Stimulated activated CD8-positive, alpha-beta memory T cell treated with anti-CD3 and anti-CD28 coated beads, Interleukin-15, amount 100 ng/mL, for 48 hours (primary cell): ENCODE data around the gene CNTN5.
"Not testable (repeated sequence)": the region's sequence is repeated elsewhere in the genome, so short reads cannot be mapped to it uniquely, and the experiment has no call there.

Source experiments
- DNase-seq, 2 donors: peaks; one replicate each; pipeline ENCODE4 v3.0.0-alpha.2; 2020; ENCODE audit warnings: low read depth in 2 of 2

The CNTN5 gene

GRCh38 chr11:100192181-100192580, 1171.4 kb downstream of the CNTN5 start:
- no peak for DNase-seq

- DNase-seq, result no peak
Observed at GRCh38 chr11:100203789-100204188, 1183.0 kb downstream of the CNTN5 start.

- DNase-seq, result no peak
Observed at GRCh38 chr11:100205926-100206325, 1185.2 kb downstream of the CNTN5 start.

GRCh38 chr11:100208207-100208606, 1187.5 kb downstream of the CNTN5 start:
- DNase-seq, result no peak

GRCh38 chr11:100214791-100215190, 1194.0 kb downstream of the CNTN5 start:
- no peak for DNase-seq

GRCh38 chr11:100220801-100221200, 1200.1 kb downstream of the CNTN5 start:
- DNase-seq, result no peak

- DNase-seq, result no peak
Observed at GRCh38 chr11:100221791-100222190, 1201.0 kb downstream of the CNTN5 start.

- DNase-seq, result no peak
Observed at GRCh38 chr11:100224541-100225034, 1203.8 kb downstream of the CNTN5 start.

- no peak for DNase-seq
Observed at GRCh38 chr11:100229086-100229485, 1208.3 kb downstream of the CNTN5 start.

- DNase-seq, result no peak
Observed at GRCh38 chr11:100232006-100232405, 1211.3 kb downstream of the CNTN5 start.

GRCh38 chr11:100235085-100235484, 1214.3 kb downstream of the CNTN5 start:
- no peak for DNase-seq

- no peak for DNase-seq
Observed at GRCh38 chr11:100240025-100240539, 1219.3 kb downstream of the CNTN5 start.

- DNase-seq, result no peak
Observed at GRCh38 chr11:100247704-100248103, 1227.0 kb downstream of the CNTN5 start.

- DNase-seq, result not testable (repeated sequence)
Observed at GRCh38 chr11:100257238-100257803, 1236.6 kb downstream of the CNTN5 start.

- DNase-seq, result no peak
Observed at GRCh38 chr11:100269516-100269915, 1248.8 kb downstream of the CNTN5 start.

GRCh38 chr11:100273066-100273815, 1252.5 kb downstream of the CNTN5 start:
- no peak for DNase-seq

GRCh38 chr11:100274466-100274865, 1253.7 kb downstream of the CNTN5 start:
- not testable (repeated sequence) for DNase-seq

GRCh38 chr11:100294748-100295147, 1274.0 kb downstream of the CNTN5 start:
- no peak for DNase-seq

GRCh38 chr11:100296051-100296679, 1275.4 kb downstream of the CNTN5 start:
- DNase-seq, result no peak

- DNase-seq, result no peak
Observed at GRCh38 chr11:100297516-100297915, 1276.8 kb downstream of the CNTN5 start.

- no peak for DNase-seq
Observed at GRCh38 chr11:100302824-100303223, 1282.1 kb downstream of the CNTN5 start.

GRCh38 chr11:100303897-100304296, 1283.1 kb downstream of the CNTN5 start:
- no peak for DNase-seq

GRCh38 chr11:100308202-100308601, 1287.5 kb downstream of the CNTN5 start:
- no peak for DNase-seq
